H1 (cell line): ENCODE measurements around the gene NOG. TPM values are rescaled to one million over a fixed set of nuclear protein-coding genes. Genes with fewer than 3 reads are reported as not detected.

Source experiments
- ASH2L ChIP-seq: fragments of 200-600, 300-600 bp; sonication (generic); IDR thresholded peaks from one replicate; pipeline ENCODE4 v1.7.1; 2017; ENCODE audit warnings: low read length
- CHD2 ChIP-seq: IDR thresholded peaks from 2 replicates; pipeline ENCODE4 v1.6.1; 2012; ENCODE audit warnings: low read length, improper control_type of control experiment
- CHD7 ChIP-seq: fragments of 300-600 bp; sonication (generic); IDR thresholded peaks from 2 replicates; pipeline ENCODE4 v1.7.1; 2012; ENCODE audit warnings: low read length, moderate library complexity, mild to moderate bottlenecking, inconsistent platforms; ENCODE audit not compliant: insufficient replicate concordance
- GTF2F1 ChIP-seq: IDR thresholded peaks from 2 replicates; pipeline ENCODE4 v1.6.1; 2012; ENCODE audit warnings: low read depth, low read length, improper control_type of control experiment, borderline replicate concordance
- HDAC2 ChIP-seq, 2 experiments: fragments of 300-600 bp in 1 of 2; sonication (generic) in 1 of 2; IDR thresholded peaks; 2 replicates each; pipeline ENCODE4 v1.6.1; 2011 to 2012; ENCODE audit warnings: low read depth in 2 of 2, low read length in 2 of 2, mild to moderate bottlenecking in 2 of 2, moderate library complexity in 2 of 2, borderline replicate concordance in 1 of 2, inconsistent platforms in 1 of 2
- KDM1A ChIP-seq: fragments of 200-600, 300-600 bp; sonication (generic); IDR thresholded peaks from 2 replicates; pipeline ENCODE4 v1.7.1; 2016; ENCODE audit warnings: mild to moderate bottlenecking, low read length, borderline replicate concordance
- KDM4A ChIP-seq: IDR thresholded peaks from one replicate; pipeline ENCODE4 v1.7.1; 2012; ENCODE audit warnings: low read depth, mild to moderate bottlenecking, moderate library complexity, low read length, inconsistent platforms; ENCODE audit not compliant: severe bottlenecking
- POU5F1 ChIP-seq: IDR thresholded peaks from 2 replicates; pipeline ENCODE4 v1.6.1; 2011; ENCODE audit warnings: low read depth, mild to moderate bottlenecking, low read length, moderate library complexity
- SIRT6 ChIP-seq: IDR thresholded peaks from one replicate; pipeline ENCODE4 v1.7.1; 2012; ENCODE audit warnings: low read length, inconsistent platforms
- TAF1 ChIP-seq: IDR thresholded peaks from 2 replicates; pipeline ENCODE4 v1.6.1; 2011; ENCODE audit warnings: mild to moderate bottlenecking, low read depth, low read length
- TBP ChIP-seq: IDR thresholded peaks from 2 replicates; pipeline ENCODE4 v1.6.1; 2011; ENCODE audit warnings: low read depth, low read length, improper control_type of control experiment
- USF2 ChIP-seq: IDR thresholded peaks from 2 replicates; pipeline ENCODE4 v1.6.1; 2011; ENCODE audit warnings: low read length, improper control_type of control experiment
- polyA plus RNA-seq, 7 experiments: library from polyadenylated mRNA; depleted of rRNA in 3 of 7; stranded (reverse) in 5 of 7; unstranded in 2 of 7; fragments of >200 nt in 5 of 7; fragments of 200-250 nt in 2 of 7; gene quantifications; 1 replicate in 5 of 7; 2 replicates in 1 of 7; 4 replicates in 1 of 7; pipeline versions ENCODE4 v1.2.1 to v1.2.3, GENCODE V29; 2011 to 2013; ENCODE audit warnings: missing spikeins in 2 of 7, mixed read lengths in 2 of 7
- total RNA-seq: library from RNA; stranded (reverse); fragmentation: NEBNext Ultra II Directional; extraction: Animal tissue kit (Norgen Biotek cat#: 25700); gene quantifications from 2 replicates; pipeline ENCODE4 v1.2.1, GENCODE V29; 2021

Gene NOG
- total and polyA plus RNA-seq, 2 of the 8 experiments (the other 6 are each of a cell fraction or from before 2014, with no cell fraction given), result 0.35 TPM

- TF ChIP-seq CHD7, result no peak
- no peak for TF ChIP-seq ASH2L
- TF ChIP-seq TBP, result no peak
- TF ChIP-seq KDM1A, result no peak
- no peak for TF ChIP-seq POU5F1
- TF ChIP-seq GTF2F1, result no peak
- TF ChIP-seq SIRT6, result no peak
- no peak for TF ChIP-seq HDAC2 (IDR thresholded peaks at IDR 0.05; ENCODE audit: borderline replicate concordance in 1 of 2, low read depth in 2 of 2, low read length in 2 of 2)
- TF ChIP-seq TAF1, result no peak
- TF ChIP-seq USF2, result no peak
- no peak for TF ChIP-seq CHD2
- no peak for TF ChIP-seq KDM4A
Measured at GRCh38 chr17:56577843-56578204, 15.7 kb upstream of the NOG start (continued).
